Breast epithelium (tissue), 3 donors: ENCODE measurements around the gene BIRC7.

Experiments used
- POLR2A ChIP-seq: fragments of 450-650 bp; IDR thresholded peaks from one replicate; pipeline ENCODE4 v1.6.1; 2016; ENCODE audit warnings: antibody characterized with exemption, mild to moderate bottlenecking, moderate library complexity
- POLR2AphosphoS5 ChIP-seq, 3 donors: sonication (generic); formaldehyde crosslinking; IDR thresholded peaks; one replicate each; pipeline ENCODE4 v1.6.1; 2017; ENCODE audit warnings: antibody characterized with exemption in 3 of 3
- TF ChIP-seq, protein P1 (sequence below), 3 donors: fragments of 450-650 bp; IDR thresholded peaks; one replicate each; pipeline ENCODE4 v1.5.1; 2016 to 2017; ENCODE audit warnings: antibody characterized with exemption in 3 of 3, mild to moderate bottlenecking in 3 of 3, moderate library complexity in 3 of 3

DNA sequence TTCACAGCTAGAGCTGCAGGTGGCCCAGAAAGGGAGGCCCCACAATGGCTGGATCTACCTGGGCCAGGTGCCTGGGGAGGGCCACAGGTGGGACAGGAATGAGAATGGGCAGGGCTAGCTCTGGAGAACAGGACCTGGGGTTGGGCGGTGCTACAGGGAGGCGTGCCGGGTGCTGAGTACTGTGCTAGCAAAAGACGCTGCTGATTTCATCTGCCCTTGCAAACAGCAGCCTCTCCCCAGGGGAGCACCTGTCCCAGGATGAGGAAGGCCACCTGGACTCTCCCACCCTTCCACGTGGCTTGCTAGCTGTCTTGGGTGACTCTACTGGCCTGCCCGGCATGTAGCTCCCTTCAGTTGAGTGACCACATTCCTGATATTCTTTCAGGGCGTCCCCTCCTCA is 13.2 kb upstream of the BIRC7 start:
- no peak for TF ChIP-seq POLR2A
- TF ChIP-seq, protein P1, sequence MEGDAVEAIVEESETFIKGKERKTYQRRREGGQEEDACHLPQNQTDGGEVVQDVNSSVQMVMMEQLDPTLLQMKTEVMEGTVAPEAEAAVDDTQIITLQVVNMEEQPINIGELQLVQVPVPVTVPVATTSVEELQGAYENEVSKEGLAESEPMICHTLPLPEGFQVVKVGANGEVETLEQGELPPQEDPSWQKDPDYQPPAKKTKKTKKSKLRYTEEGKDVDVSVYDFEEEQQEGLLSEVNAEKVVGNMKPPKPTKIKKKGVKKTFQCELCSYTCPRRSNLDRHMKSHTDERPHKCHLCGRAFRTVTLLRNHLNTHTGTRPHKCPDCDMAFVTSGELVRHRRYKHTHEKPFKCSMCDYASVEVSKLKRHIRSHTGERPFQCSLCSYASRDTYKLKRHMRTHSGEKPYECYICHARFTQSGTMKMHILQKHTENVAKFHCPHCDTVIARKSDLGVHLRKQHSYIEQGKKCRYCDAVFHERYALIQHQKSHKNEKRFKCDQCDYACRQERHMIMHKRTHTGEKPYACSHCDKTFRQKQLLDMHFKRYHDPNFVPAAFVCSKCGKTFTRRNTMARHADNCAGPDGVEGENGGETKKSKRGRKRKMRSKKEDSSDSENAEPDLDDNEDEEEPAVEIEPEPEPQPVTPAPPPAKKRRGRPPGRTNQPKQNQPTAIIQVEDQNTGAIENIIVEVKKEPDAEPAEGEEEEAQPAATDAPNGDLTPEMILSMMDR (IDR thresholded peaks at IDR 0.05), result no peak
- no peak for TF ChIP-seq POLR2AphosphoS5 (IDR thresholded peaks at IDR 0.05)
